HEK293 (cell line): ENCODE results near the gene S1PR1.

Experiments
- CTCF ChIP-seq: fragments of 450-650 bp; formaldehyde crosslinking; IDR thresholded peaks from 2 replicates; pipeline ENCODE4 v1.5.1; 2016; ENCODE audit warnings: missing biosample characterization, missing genetic modification characterization
- YY1 ChIP-seq: fragments of 450-650 bp; formaldehyde crosslinking; IDR thresholded peaks from 2 replicates; pipeline ENCODE4 v1.5.1; 2018; ENCODE audit warnings: missing biosample characterization, missing genetic modification characterization

- TF ChIP-seq YY1 (tag by site-specific recombination) (no peak), CTCF (no peak)
Measured at GRCh38 chr1:101250656-101251272, 13.9 kb downstream of the S1PR1 start.
